HEK293 (cell line): ENCODE measurements around the gene TNFRSF14.
"Not testable (repeated sequence)": the region's sequence is repeated elsewhere in the genome, so short reads cannot be mapped to it uniquely, and the experiment has no call there.

Source experiments
- CTCF ChIA-PET: fragments of 350-600 bp; formaldehyde crosslinking; extraction: SDS; loops from one replicate; lab custom pipeline; 2021; ENCODE audit warnings: antibody characterized with exemption; lab: Yijun Ruan, JAX
- POLR2A ChIA-PET: fragments of 300-600 bp; formaldehyde crosslinking; extraction: SDS; loops from one replicate; lab custom pipeline; 2020; ENCODE audit warnings: antibody characterized with exemption, inconsistent platforms; lab: Yijun Ruan, JAX
- H3K27ac ChIP-seq: fragments of 200-500 bp; sonication (Bioruptor generic); 2 replicates; pipeline ENCODE4 v1.5.1; 2014; ENCODE audit warnings: low read depth, low read length, control low read depth, inconsistent platforms; ENCODE audit errors: extremely low read depth
- H3K36me3 ChIP-seq, 2 experiments: fragments of 200-500 bp in 1 of 2; sonication (Bioruptor generic) in 1 of 2; 1 replicate in 1 of 2; 2 replicates in 1 of 2; pipeline ENCODE4 v1.5.1; 2014 to 2017; ENCODE audit warnings: inconsistent platforms in 2 of 2, low read length in 2 of 2; ENCODE audit not compliant: control insufficient read depth in 2 of 2, insufficient read depth in 1 of 2
- H3K4me1 ChIP-seq: fragments of 200-500 bp; sonication (Bioruptor generic); 2 replicates; pipeline ENCODE4 v1.5.1; 2014; ENCODE audit warnings: mild to moderate bottlenecking, low read length, inconsistent platforms; ENCODE audit not compliant: control insufficient read depth, insufficient read depth
- H3K4me3 ChIP-seq: 2 replicates; pipeline ENCODE4 v1.5.1; 2011; ENCODE audit warnings: low read depth, mild to moderate bottlenecking, control low read depth, low read length, moderate library complexity
- H3K9me3 ChIP-seq: fragments of 200-500 bp; sonication (Bioruptor generic); 2 replicates; pipeline ENCODE4 v1.5.1; 2014; ENCODE audit warnings: low read depth, low read length, inconsistent platforms; ENCODE audit not compliant: control insufficient read depth, insufficient read depth
- EGR2 ChIP-seq: fragments of 450-650 bp; formaldehyde crosslinking; IDR thresholded peaks from 2 replicates; pipeline ENCODE4 v1.5.1; 2016; ENCODE audit warnings: low read depth, missing biosample characterization, missing genetic modification characterization
- ELK4 ChIP-seq: IDR thresholded peaks from 2 replicates; pipeline ENCODE4 v1.6.1; 2011; ENCODE audit warnings: mild to moderate bottlenecking, low read depth, low read length, borderline replicate concordance
- GLIS1 ChIP-seq: fragments of 450-650 bp; formaldehyde crosslinking; IDR thresholded peaks from 2 replicates; pipeline ENCODE4 v1.5.1; 2016; ENCODE audit warnings: missing biosample characterization, missing genetic modification characterization
- KLF10 ChIP-seq: fragments of 450-650 bp; IDR thresholded peaks from 2 replicates; pipeline ENCODE4 v1.5.1; 2018; ENCODE audit warnings: missing biosample characterization, mild to moderate bottlenecking, missing genetic modification characterization
- PRDM10 ChIP-seq: fragments of 450-650 bp; formaldehyde crosslinking; IDR thresholded peaks from 2 replicates; pipeline ENCODE4 v1.5.1; 2016; ENCODE audit warnings: missing biosample characterization, missing genetic modification characterization
- YY1 ChIP-seq: fragments of 450-650 bp; formaldehyde crosslinking; IDR thresholded peaks from 2 replicates; pipeline ENCODE4 v1.5.1; 2018; ENCODE audit warnings: missing biosample characterization, missing genetic modification characterization
- ZBTB1 ChIP-seq: fragments of 450-650 bp; formaldehyde crosslinking; IDR thresholded peaks from 2 replicates; pipeline ENCODE4 v1.5.1; 2016; ENCODE audit warnings: missing biosample characterization, missing genetic modification characterization
- ZBTB8A ChIP-seq: fragments of 450-650 bp; formaldehyde crosslinking; IDR thresholded peaks from 2 replicates; pipeline ENCODE4 v1.5.1; 2016; ENCODE audit warnings: missing biosample characterization, missing genetic modification characterization
- ZNF140 ChIP-seq: fragments of 450-650 bp; formaldehyde crosslinking; IDR thresholded peaks from 2 replicates; pipeline ENCODE4 v1.5.1; 2016; ENCODE audit warnings: missing biosample characterization, missing genetic modification characterization
- ZNF223 ChIP-seq: fragments of 450-650 bp; formaldehyde crosslinking; IDR thresholded peaks from 2 replicates; pipeline ENCODE4 v1.5.1; 2016; ENCODE audit warnings: missing biosample characterization, missing genetic modification characterization
- ZNF404 ChIP-seq: fragments of 450-650 bp; formaldehyde crosslinking; IDR thresholded peaks from 2 replicates; pipeline ENCODE4 v1.5.1; 2017; ENCODE audit warnings: missing biosample characterization, missing genetic modification characterization
- ZNF518A ChIP-seq: fragments of 450-650 bp; formaldehyde crosslinking; conservative IDR thresholded peaks from 2 replicates; pipeline ENCODE4 v1.5.1; 2016; ENCODE audit warnings: low read depth, missing biosample characterization, missing genetic modification characterization
- ZNF521 ChIP-seq: fragments of 450-650 bp; formaldehyde crosslinking; IDR thresholded peaks from 2 replicates; pipeline ENCODE4 v1.5.1; 2017; ENCODE audit warnings: missing biosample characterization, mild to moderate bottlenecking, missing genetic modification characterization
- ZNF623 ChIP-seq: fragments of 450-650 bp; formaldehyde crosslinking; IDR thresholded peaks from 2 replicates; pipeline ENCODE4 v1.5.1; 2016; ENCODE audit warnings: missing biosample characterization, missing genetic modification characterization
- ZNF658 ChIP-seq: fragments of 450-650 bp; formaldehyde crosslinking; IDR thresholded peaks from 2 replicates; pipeline ENCODE4; 2016; ENCODE audit warnings: missing biosample characterization, missing genetic modification characterization
- ZNF664 ChIP-seq: fragments of 450-650 bp; formaldehyde crosslinking; IDR thresholded peaks from 2 replicates; pipeline ENCODE4 v1.5.1; 2016; ENCODE audit warnings: missing biosample characterization, missing genetic modification characterization
- ZSCAN16 ChIP-seq: fragments of 450-650 bp; formaldehyde crosslinking; IDR thresholded peaks from 2 replicates; pipeline ENCODE4 v1.5.1; 2016; ENCODE audit warnings: missing biosample characterization, missing genetic modification characterization

The TNFRSF14 gene

GRCh38 chr1:2566101-2567045 lies 10.2 kb downstream of the TNFRSF14 start (continued):
- TF ChIP-seq ZNF223 (tag by site-specific recombination) (0 out of 2 replicates have a peak, but pooled peaks have one; percentile 54), ZBTB1 (tag by site-specific recombination) (0 out of 2 replicates have a peak, but pooled peaks have one; percentile 25), ZNF521 (tag by site-specific recombination) (no peak), GLIS1 (tag by site-specific recombination) (peak; percentile 94), ELK4 (no peak), ZNF140 (tag by site-specific recombination) (peak; percentile 65), EGR2 (tag by site-specific recombination) (peak; percentile 44; the same call in 1 of the 2 replicates), KLF10 (tag by site-specific recombination) (no peak), ZNF664 (peak; percentile 63; the same call in 1 of the 2 replicates), ZBTB8A (peak; percentile 68), ZNF623 (tag by site-specific recombination) (peak; percentile 74), YY1 (tag by site-specific recombination) (no peak), ZNF518A (peak; percentile 86)

GRCh38 chr1:2567083-2567679 lies 11.0 kb downstream of the TNFRSF14 start:
- POLR2A ChIA-PET, result no interaction called here
- H3K4me3 ChIP-seq, result no peak overlapping the region
- no peak for TF ChIP-seq ZNF140 (tag by site-specific recombination)
- no peak for TF ChIP-seq ZNF658 (tag by site-specific recombination)
- TF ChIP-seq ZNF404 (tag by site-specific recombination), result no peak
- TF ChIP-seq PRDM10, result no peak
- no peak for TF ChIP-seq ZSCAN16 (tag by site-specific recombination)
- no peaks in the 10 kb centered on the region for H3K4me1 ChIP-seq
- no peak overlapping the region for H3K27ac ChIP-seq
- CTCF ChIA-PET, result no interaction called here
- no peaks in the 10 kb centered on the region for H3K9me3 ChIP-seq
- no peaks in the 10 kb centered on the region for H3K36me3 ChIP-seq

- POLR2A ChIA-PET, H3K4me1 ChIP-seq, H3K36me3 ChIP-seq, H3K9me3 ChIP-seq, H3K27ac ChIP-seq, H3K4me3 ChIP-seq, CTCF ChIA-PET: not testable (repeated sequence)
These were observed 12.1 kb downstream of the TNFRSF14 start for GRCh38 chr1:2568187-2568816.
